Measurements from ENCODE around the gene PARP16. TPM values are rescaled to one million over a fixed set of nuclear protein-coding genes. Genes with fewer than 3 reads are reported as not detected.

Gene PARP16
- total RNA-seq, 6 experiments from 2014 or later, result 4.1 to 5.1 (median 4.4) TPM

- DNase-seq, result no peak
- H3K4me3 Mint-ChIP-seq, result no peak overlapping the region
- no peaks in the 10 kb centered on the region for H3K36me3 Mint-ChIP-seq (ENCODE audit: low read depth)
- H3K4me1 Mint-ChIP-seq (ENCODE audit: low read depth), result no peaks in the 10 kb centered on the region
- no peaks in the 10 kb centered on the region for H3K9me3 Mint-ChIP-seq
- no peak for TF ChIP-seq CTCF (IDR thresholded peaks at IDR 0.05)
- H3K27ac Mint-ChIP-seq, result no peak overlapping the region
- peaks cover 22% of the 10 kb centered on the region for H3K27me3 Mint-ChIP-seq (ENCODE audit: insufficient read depth)
These were observed 75.2 kb downstream of the PARP16 start for GRCh38 chr15:65211482-65211982.

DNA sequence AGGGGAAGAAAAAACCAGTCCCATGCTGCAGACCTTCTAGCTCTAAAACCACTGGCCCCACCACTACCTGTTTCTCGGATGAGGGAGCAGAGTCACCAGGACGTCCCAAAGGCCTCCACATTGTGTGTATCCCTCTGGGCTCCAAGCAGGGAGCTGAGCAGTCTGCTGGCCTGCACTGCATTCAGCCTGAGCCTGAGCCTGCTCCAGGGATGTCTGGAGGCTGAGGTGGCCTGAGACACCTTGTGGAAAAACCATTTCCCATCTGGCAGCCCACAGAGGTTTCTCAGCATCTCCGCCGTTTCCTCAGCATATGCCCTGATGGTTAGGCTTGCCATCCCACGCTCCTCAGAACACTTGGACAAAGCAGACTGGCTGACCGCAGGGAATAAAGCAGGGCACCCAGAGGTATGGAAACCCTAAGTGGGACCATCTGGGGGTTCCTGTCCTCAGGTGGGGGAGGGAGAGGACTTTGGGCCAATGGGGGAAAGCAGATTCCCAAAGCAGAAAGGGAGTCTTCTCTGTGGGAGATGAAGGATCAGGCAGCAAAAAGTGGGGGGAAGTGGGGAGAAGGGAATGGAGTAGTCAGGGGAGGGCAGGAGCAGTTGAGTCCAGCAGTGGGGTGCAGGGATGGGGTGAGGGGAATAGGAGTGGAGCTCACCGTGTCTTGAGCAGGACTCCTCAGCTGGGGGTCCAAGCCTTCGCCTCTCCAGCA, 75.8 kb downstream of the PARP16 start, which contains the start of gene CILP:
Gene CILP, minus strand, starts transcription at position 704 of the 712 bp plus-strand sequence. CDS start 1,718 bp downstream, outside the sequence.
- DNase-seq, result no peak
- no peaks in the 10 kb centered on the region for H3K4me1 Mint-ChIP-seq (ENCODE audit: low read depth)
- TF ChIP-seq CTCF (IDR thresholded peaks at IDR 0.05), result no peak
- H3K9me3 Mint-ChIP-seq, result no peaks in the 10 kb centered on the region
- H3K27me3 Mint-ChIP-seq (ENCODE audit: insufficient read depth), result peaks cover 25% of the 10 kb centered on the region
- no peak within 1 kb of the TSS for H3K4me3 Mint-ChIP-seq
- H3K36me3 Mint-ChIP-seq (ENCODE audit: low read depth), result no peaks in the 10 kb centered on the region
- H3K27ac Mint-ChIP-seq, result no peak within 1 kb of the TSS

- Mint-ChIP-seq H3K4me1 (ENCODE audit: low read depth) (no peaks in the 10 kb centered on the region), H3K36me3 (ENCODE audit: low read depth) (no peaks in the 10 kb centered on the region), H3K9me3 (no peaks in the 10 kb centered on the region), H3K27me3 (ENCODE audit: insufficient read depth) (peaks cover 26% of the 10 kb centered on the region), H3K4me3 (no peak overlapping the region), H3K27ac (no peak overlapping the region)
- no peak for TF ChIP-seq CTCF (IDR thresholded peaks at IDR 0.05)
- no peak for DNase-seq
These were observed 76.7 kb downstream of the PARP16 start for GRCh38 chr15:65209701-65210643.

- Mint-ChIP-seq H3K4me1 (ENCODE audit: low read depth) (no peaks in the 10 kb centered on the region), H3K36me3 (ENCODE audit: low read depth) (no peaks in the 10 kb centered on the region), H3K27ac (no peak overlapping the region), H3K9me3 (no peaks in the 10 kb centered on the region), H3K27me3 (ENCODE audit: insufficient read depth) (peaks cover 36% of the 10 kb centered on the region), H3K4me3 (no peak overlapping the region)
- DNase-seq, result no peak
- TF ChIP-seq CTCF (IDR thresholded peaks at IDR 0.05), result no peak
These were observed 78.0 kb downstream of the PARP16 start for GRCh38 chr15:65208647-65209046.

Other genes starting within 250 kb of the PARP16 start
- not detected for gene SLC51B, start 241.5 kb downstream of the PARP16 start, total RNA-seq (2021; fragmentation: NEBNext Ultra II Directional; extraction: Animal tissue kit (Norgen Biotek cat#: 25700))
- gene RASL12, start 218.9 kb downstream of the PARP16 start, total RNA-seq (2021; fragmentation: NEBNext Ultra II Directional; extraction: Animal tissue kit (Norgen Biotek cat#: 25700)), result not detected
- not detected for gene KBTBD13, start 210.1 kb downstream of the PARP16 start, total RNA-seq (2021; fragmentation: NEBNext Ultra II Directional; extraction: Animal tissue kit (Norgen Biotek cat#: 25700))
- gene UBAP1L, start 171.7 kb downstream of the PARP16 start, total RNA-seq (2021; fragmentation: NEBNext Ultra II Directional; extraction: Animal tissue kit (Norgen Biotek cat#: 25700)), result 1 to 10 TPM in 1 of 6 experiments, under 1 TPM in 5; 0.43 to 1.4 (median 0.64) TPM
- gene PDCD7, start 153.1 kb downstream of the PARP16 start, total RNA-seq (2021; fragmentation: NEBNext Ultra II Directional; extraction: Animal tissue kit (Norgen Biotek cat#: 25700)), result 10 to 100 TPM; 18.5 to 32.1 (median 22.8) TPM
- gene CLPX, start 101.5 kb downstream of the PARP16 start, total RNA-seq (2021; fragmentation: NEBNext Ultra II Directional; extraction: Animal tissue kit (Norgen Biotek cat#: 25700)), result 10 to 100 TPM; 35.1 to 42.0 (median 39.4) TPM
- gene CILP, start 75.4 kb downstream of the PARP16 start, total RNA-seq (2021; fragmentation: NEBNext Ultra II Directional; extraction: Animal tissue kit (Norgen Biotek cat#: 25700)), result under 1 TPM in 1 of 6 experiments, not detected in 5; 0.05 TPM
- gene RNU5A-1, start 9.2 kb upstream of the PARP16 start, total RNA-seq (2021; fragmentation: NEBNext Ultra II Directional; extraction: Animal tissue kit (Norgen Biotek cat#: 25700)), result not detected
- gene RNU5B-1, start 17.8 kb upstream of the PARP16 start, total RNA-seq (2021; fragmentation: NEBNext Ultra II Directional; extraction: Animal tissue kit (Norgen Biotek cat#: 25700)), result 10 to 100 TPM in 2 of 6 experiments, 1 to 10 TPM in 1, not detected in 3; 8.6 to 18.0 (median 10.5) TPM
- not detected for gene IGDCC3, start 91.1 kb upstream of the PARP16 start, total RNA-seq (2021; fragmentation: NEBNext Ultra II Directional; extraction: Animal tissue kit (Norgen Biotek cat#: 25700))
- gene IGDCC4, start 136.1 kb upstream of the PARP16 start, total RNA-seq (2021; fragmentation: NEBNext Ultra II Directional; extraction: Animal tissue kit (Norgen Biotek cat#: 25700)), result under 1 TPM; 0.07 to 0.72 (median 0.55) TPM
- 10 to 100 TPM; 24.9 to 34.9 (median 30.9) TPM for gene DPP8, start 230.8 kb upstream of the PARP16 start, total RNA-seq (2021; fragmentation: NEBNext Ultra II Directional; extraction: Animal tissue kit (Norgen Biotek cat#: 25700))
- gene HACD3, start 243.6 kb upstream of the PARP16 start, total RNA-seq (2021; fragmentation: NEBNext Ultra II Directional; extraction: Animal tissue kit (Norgen Biotek cat#: 25700)), result 10 to 100 TPM; 58.7 to 71.1 (median 65.7) TPM